Lower leg skin (tissue), 3 donors: Measurements from ENCODE around the gene DND1.

ENCODE experiments used
- POLR2A ChIP-seq, 2 donors: fragments of 450-650 bp; IDR thresholded peaks; one replicate each; pipeline ENCODE4 v1.6.1; 2016 to 2017; ENCODE audit warnings: antibody characterized with exemption in 2 of 2, mild to moderate bottlenecking in 1 of 2, moderate library complexity in 1 of 2
- TF ChIP-seq, protein P1 (sequence below), 3 donors: fragments of 450-650 bp; IDR thresholded peaks; one replicate each; pipeline ENCODE4 v1.5.1; 2016; ENCODE audit warnings: antibody characterized with exemption in 3 of 3, mild to moderate bottlenecking in 3 of 3, moderate library complexity in 2 of 3

DNA sequence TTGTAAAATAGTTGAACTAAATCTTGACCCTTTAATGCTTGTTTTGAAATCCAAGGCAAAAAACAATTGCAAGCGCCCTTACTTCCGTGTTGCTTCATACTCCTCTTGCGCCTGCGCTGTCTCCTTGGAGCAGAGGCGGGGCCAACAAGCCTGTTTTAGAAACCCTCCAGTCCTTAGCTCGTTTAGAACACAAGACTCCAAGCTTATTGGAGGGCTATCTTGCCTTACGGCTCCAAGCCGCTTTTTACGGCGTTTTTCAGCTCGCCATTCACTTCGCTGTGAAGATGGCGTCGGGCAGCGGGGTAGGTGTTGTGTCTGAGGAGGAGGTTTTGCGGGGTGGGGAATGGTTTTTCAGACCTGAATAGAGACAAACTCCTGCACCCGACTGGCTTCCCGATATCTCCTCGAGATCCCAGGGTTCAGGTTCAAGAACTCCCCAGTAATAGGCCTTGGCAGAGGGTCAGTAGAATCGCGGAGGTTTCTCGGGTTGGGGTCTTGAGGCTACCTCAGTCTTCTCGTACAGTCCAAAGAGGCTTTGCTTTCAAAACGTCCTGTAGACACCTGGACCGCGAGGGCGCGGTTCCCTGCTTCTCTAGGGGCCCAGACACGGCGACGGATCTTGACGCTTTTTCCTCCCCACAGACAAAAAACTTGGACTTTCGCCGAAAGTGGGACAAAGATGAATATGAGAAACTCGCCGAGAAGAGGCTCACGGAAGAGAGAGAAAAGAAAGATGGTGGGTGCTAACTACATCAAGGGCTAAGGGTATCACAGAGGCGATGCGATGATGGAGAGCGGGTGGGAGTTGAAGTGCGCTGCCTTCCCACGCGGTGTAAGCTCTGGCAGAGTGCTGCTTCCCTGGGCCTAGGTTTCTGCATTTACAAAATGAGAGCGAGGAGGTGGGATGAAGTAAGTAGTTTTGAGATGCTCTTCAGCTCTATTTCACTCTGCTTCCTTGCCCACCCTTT lies 27.1 kb upstream of the DND1 start, which contains the start of gene ZMAT2:
- TF ChIP-seq POLR2A (IDR thresholded peaks at IDR 0.05), result no peak
- TF ChIP-seq, protein P1, sequence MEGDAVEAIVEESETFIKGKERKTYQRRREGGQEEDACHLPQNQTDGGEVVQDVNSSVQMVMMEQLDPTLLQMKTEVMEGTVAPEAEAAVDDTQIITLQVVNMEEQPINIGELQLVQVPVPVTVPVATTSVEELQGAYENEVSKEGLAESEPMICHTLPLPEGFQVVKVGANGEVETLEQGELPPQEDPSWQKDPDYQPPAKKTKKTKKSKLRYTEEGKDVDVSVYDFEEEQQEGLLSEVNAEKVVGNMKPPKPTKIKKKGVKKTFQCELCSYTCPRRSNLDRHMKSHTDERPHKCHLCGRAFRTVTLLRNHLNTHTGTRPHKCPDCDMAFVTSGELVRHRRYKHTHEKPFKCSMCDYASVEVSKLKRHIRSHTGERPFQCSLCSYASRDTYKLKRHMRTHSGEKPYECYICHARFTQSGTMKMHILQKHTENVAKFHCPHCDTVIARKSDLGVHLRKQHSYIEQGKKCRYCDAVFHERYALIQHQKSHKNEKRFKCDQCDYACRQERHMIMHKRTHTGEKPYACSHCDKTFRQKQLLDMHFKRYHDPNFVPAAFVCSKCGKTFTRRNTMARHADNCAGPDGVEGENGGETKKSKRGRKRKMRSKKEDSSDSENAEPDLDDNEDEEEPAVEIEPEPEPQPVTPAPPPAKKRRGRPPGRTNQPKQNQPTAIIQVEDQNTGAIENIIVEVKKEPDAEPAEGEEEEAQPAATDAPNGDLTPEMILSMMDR (IDR thresholded peaks at IDR 0.05), result no peak
